ENCODE data around the gene EXOC2.

- TF ChIP-seq POLR2AphosphoS5 (IDR thresholded peaks at IDR 0.05; ENCODE audit: low read depth, low read length) (no peak), CTCF (IDR thresholded peaks at IDR 0.05) (no peak)
Measured at GRCh38 chr6:652865-653264, 40.1 kb downstream of the EXOC2 start.

All from Panc1 (cell line).